Measurements from ENCODE around the gene CMTM2. TPM values are rescaled to one million over a fixed set of nuclear protein-coding genes. Genes with fewer than 3 reads are reported as not detected.

Gene CMTM2
- polyA plus RNA-seq, 1 experiment, result not detected

GRCh38 chr16:66587881-66588600 lies 8.8 kb downstream of the CMTM2 start:
- ChIA-PET POLR2A (no interaction called here), CTCF (no interaction called here)
- H3K27me3 ChIP-seq (ENCODE audit: control insufficient read depth, insufficient read depth, low read length), result peaks cover 3% of the 10 kb centered on the region
- DNase-seq (ENCODE audit: low read depth, low spot score), result no peak
- H3K4me3 ChIP-seq (ENCODE audit: low read depth, low read length), result no peak overlapping the region
- H3K27ac ChIP-seq (ENCODE audit: low read depth, low read length), result no peak overlapping the region
- TF ChIP-seq CTCF (IDR thresholded peaks at IDR 0.05; ENCODE audit: low read depth, low read length), result no peak
- no peaks in the 10 kb centered on the region for H3K9me3 ChIP-seq (ENCODE audit: control insufficient read depth, insufficient read depth, low read length)

- Histone ChIP-seq H3K27me3 (ENCODE audit: control insufficient read depth, insufficient read depth, low read length) (peaks cover 6% of the 10 kb centered on the region), H3K9me3 (ENCODE audit: control insufficient read depth, insufficient read depth, low read length) (no peaks in the 10 kb centered on the region), H3K27ac (ENCODE audit: low read depth, low read length) (no peak overlapping the region), H3K4me3 (ENCODE audit: low read depth, low read length) (no peak overlapping the region)
- CTCF ChIA-PET, result no interaction called here
- POLR2A ChIA-PET, result interaction anchor here (0.7 kb wide), 1 partner anchor 35 kb away, joined by 5 read pairs; no protein-coding TSS in a partner anchor
- no peak for DNase-seq (ENCODE audit: low read depth, low spot score)
- TF ChIP-seq CTCF (IDR thresholded peaks at IDR 0.05; ENCODE audit: low read depth, low read length), result peak; percentile 54
Measured at GRCh38 chr16:66588981-66589713, 9.9 kb downstream of the CMTM2 start.

- no peak for TF ChIP-seq CTCF (IDR thresholded peaks at IDR 0.05; ENCODE audit: low read depth, low read length)
- ChIA-PET POLR2A (no interaction called here), CTCF (interaction anchor here (1.3 kb wide), 1 partner anchor 18 kb away, joined by 8 read pairs; no protein-coding TSS in a partner anchor)
- H3K27ac ChIP-seq (ENCODE audit: low read depth, low read length), result no peak overlapping the region
- peaks cover 10% of the 10 kb centered on the region for H3K27me3 ChIP-seq (ENCODE audit: control insufficient read depth, insufficient read depth, low read length)
- DNase-seq (ENCODE audit: low read depth, low spot score), result no peak
- H3K4me3 ChIP-seq (ENCODE audit: low read depth, low read length), result no peak overlapping the region
- no peaks in the 10 kb centered on the region for H3K9me3 ChIP-seq (ENCODE audit: control insufficient read depth, insufficient read depth, low read length)
Measured at GRCh38 chr16:66590322-66590721, 11.1 kb downstream of the CMTM2 start.

- TF ChIP-seq CTCF (IDR thresholded peaks at IDR 0.05; ENCODE audit: low read depth, low read length), result no peak
- ChIA-PET CTCF (interaction anchor here (1.3 kb wide), 1 partner anchor 18 kb away, joined by 8 read pairs; no protein-coding TSS in a partner anchor), POLR2A (no interaction called here)
- peaks cover 10% of the 10 kb centered on the region for H3K27me3 ChIP-seq (ENCODE audit: control insufficient read depth, insufficient read depth, low read length)
- no peak overlapping the region for H3K27ac ChIP-seq (ENCODE audit: low read depth, low read length)
- DNase-seq (ENCODE audit: low read depth, low spot score), result no peak
- H3K4me3 ChIP-seq (ENCODE audit: low read depth, low read length), result no peak overlapping the region
- H3K9me3 ChIP-seq (ENCODE audit: control insufficient read depth, insufficient read depth, low read length), result no peaks in the 10 kb centered on the region
Measured at GRCh38 chr16:66591018-66591417, 11.8 kb downstream of the CMTM2 start.

GRCh38 chr16:66592241-66592640 lies 13.0 kb downstream of the CMTM2 start:
- TF ChIP-seq CTCF (IDR thresholded peaks at IDR 0.05; ENCODE audit: low read depth, low read length), result no peak
- CTCF ChIA-PET, result no interaction called here
- Histone ChIP-seq H3K27me3 (ENCODE audit: control insufficient read depth, insufficient read depth, low read length) (peaks cover 10% of the 10 kb centered on the region), H3K27ac (ENCODE audit: low read depth, low read length) (no peak overlapping the region), H3K4me3 (ENCODE audit: low read depth, low read length) (no peak overlapping the region), H3K9me3 (ENCODE audit: control insufficient read depth, insufficient read depth, low read length) (no peaks in the 10 kb centered on the region)
- POLR2A ChIA-PET, result interaction anchor here (0.7 kb wide), 1 partner anchor 58 kb away, joined by 4 read pairs; no protein-coding TSS in a partner anchor
- DNase-seq (ENCODE audit: low read depth, low spot score), result no peak

All from AG04450 (cell line).